Left lung (tissue), 10 donors: ENCODE results near the gene GIMAP5. TPM values are rescaled to one million over a fixed set of nuclear protein-coding genes. Genes with fewer than 3 reads are reported as not detected.

Source experiments
- ATAC-seq: fragments of 200-7000 bp; cut with Tn5 transposase; one replicate; pipeline ENCODE4 v1.9.1; 2020; ENCODE audit warnings: moderate library complexity
- DNase-seq, 4 donors: peaks; one replicate each; pipeline ENCODE4 v3.0.0-alpha.2; 2013 to 2020
- H3K27ac ChIP-seq, 2 donors: fragments of 200-600 bp; sonication (generic) in 1 of 2; one replicate each; pipeline versions ENCODE4 v1.5.0 to v1.8.0; 2020 to 2021
- H3K27me3 ChIP-seq, 2 donors: fragments of 200-600 bp; sonication (generic) in 1 of 2; one replicate each; pipeline versions ENCODE4 v1.5.0 to v1.8.0; 2020 to 2021
- H3K36me3 ChIP-seq, 2 donors: fragments of 200-600 bp; sonication (generic) in 1 of 2; one replicate each; pipeline versions ENCODE4 v1.5.0 to v1.8.0; 2020 to 2021
- H3K4me1 ChIP-seq, 2 donors: fragments of 200-600 bp; one replicate each; pipeline ENCODE4 v1.8.0; 2021
- H3K4me3 ChIP-seq, 2 donors: fragments of 200-600 bp; sonication (generic) in 1 of 2; one replicate each; pipeline versions ENCODE4 v1.5.0 to v1.8.0; 2020 to 2021; ENCODE audit warnings: mild to moderate bottlenecking in 1 of 2
- H3K9me3 ChIP-seq, 2 donors: fragments of 200-600 bp; sonication (generic) in 1 of 2; one replicate each; pipeline versions ENCODE4 v1.5.0 to v1.8.0; 2020 to 2021
- intact Hi-C, 2 donors: fragments of 100-400 bp; cut with DNase I; formaldehyde crosslinking; loops; one replicate each; pipeline versions ENCODE4 v1.11.2 to v1.14.2; 2022
- polyA plus RNA-seq, 6 donors: library from polyadenylated mRNA; unstranded; fragments of 120-200 nt; gene quantifications; one replicate each; pipeline ENCODE4 v1.2.1, GENCODE V29; 2013; ENCODE audit not compliant: insufficient read length in 6 of 6
- total RNA-seq, 2 donors: library from RNA; stranded (reverse); fragmentation: NEBNext Ultra II Directional; extraction: Animal tissue kit (Norgen Biotek cat#: 25700); gene quantifications; one replicate each; pipeline ENCODE4 v1.2.1, GENCODE V29; 2021
- TF ChIP-seq, protein P1 (sequence below), 2 donors: fragments of 200-600 bp; sonication (generic) in 1 of 2; IDR thresholded peaks; one replicate each; pipeline versions ENCODE4 v1.5.0 to v1.8.0; 2021; ENCODE audit warnings: antibody characterized with exemption in 2 of 2
- donor health status: DM: no; HTN: yes; CAD: no.
- donor health status: DM: no; HTN: no; CAD: no.

GIMAP5 gene
- total and polyA plus RNA-seq, 8 donors = 9.8 to 37.8 (median 16.9) TPM

DNA sequence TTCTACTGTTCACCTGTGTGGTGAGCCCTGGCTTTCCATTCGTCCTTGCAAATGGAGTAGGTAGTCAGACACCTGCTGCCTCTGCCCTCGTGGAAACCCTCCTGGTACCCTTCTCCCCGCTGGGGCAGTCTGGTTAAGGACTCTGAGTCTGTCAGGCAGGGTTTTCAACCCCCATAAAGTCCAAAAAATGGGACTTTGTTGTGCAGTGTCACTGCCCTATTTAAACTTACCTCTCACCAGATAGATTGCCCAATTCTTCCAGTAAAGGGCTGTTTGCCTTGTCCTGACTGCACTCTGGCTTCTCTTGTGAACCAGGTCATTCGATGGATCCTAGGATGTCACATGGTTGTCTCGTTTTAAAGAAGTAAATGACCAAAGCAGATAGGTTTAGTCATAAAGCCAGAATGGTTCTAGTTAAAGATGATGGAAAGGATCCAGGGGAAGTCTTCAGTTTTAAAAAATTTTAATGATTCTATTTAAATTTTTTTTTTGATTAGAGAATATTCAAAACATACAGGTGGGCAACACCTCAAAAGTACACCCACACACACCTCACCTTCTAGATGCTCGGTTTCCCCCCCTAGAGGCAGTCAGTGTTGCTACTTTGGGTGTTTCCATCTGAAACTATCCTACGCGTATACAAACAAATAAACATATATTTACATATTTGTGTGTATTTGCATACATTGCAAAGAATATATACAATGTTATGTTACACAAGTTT is 41.0 kb downstream of the GIMAP5 start:
- Histone ChIP-seq H3K27ac (no peak overlapping the region), H3K27me3 (no peaks in the 10 kb centered on the region), H3K36me3 (no peaks in the 10 kb centered on the region), H3K4me1 (peaks cover 5 to 23% of the 10 kb centered on the region in 2 donors), H3K9me3 (peaks cover 0 to 8% of the 10 kb centered on the region in 2 donors), H3K4me3 (no peak overlapping the region)
- no peak for ATAC-seq
- TF ChIP-seq, protein P1, sequence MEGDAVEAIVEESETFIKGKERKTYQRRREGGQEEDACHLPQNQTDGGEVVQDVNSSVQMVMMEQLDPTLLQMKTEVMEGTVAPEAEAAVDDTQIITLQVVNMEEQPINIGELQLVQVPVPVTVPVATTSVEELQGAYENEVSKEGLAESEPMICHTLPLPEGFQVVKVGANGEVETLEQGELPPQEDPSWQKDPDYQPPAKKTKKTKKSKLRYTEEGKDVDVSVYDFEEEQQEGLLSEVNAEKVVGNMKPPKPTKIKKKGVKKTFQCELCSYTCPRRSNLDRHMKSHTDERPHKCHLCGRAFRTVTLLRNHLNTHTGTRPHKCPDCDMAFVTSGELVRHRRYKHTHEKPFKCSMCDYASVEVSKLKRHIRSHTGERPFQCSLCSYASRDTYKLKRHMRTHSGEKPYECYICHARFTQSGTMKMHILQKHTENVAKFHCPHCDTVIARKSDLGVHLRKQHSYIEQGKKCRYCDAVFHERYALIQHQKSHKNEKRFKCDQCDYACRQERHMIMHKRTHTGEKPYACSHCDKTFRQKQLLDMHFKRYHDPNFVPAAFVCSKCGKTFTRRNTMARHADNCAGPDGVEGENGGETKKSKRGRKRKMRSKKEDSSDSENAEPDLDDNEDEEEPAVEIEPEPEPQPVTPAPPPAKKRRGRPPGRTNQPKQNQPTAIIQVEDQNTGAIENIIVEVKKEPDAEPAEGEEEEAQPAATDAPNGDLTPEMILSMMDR (IDR thresholded peaks at IDR 0.05) = no peak
- DNase-seq = no peak
- intact Hi-C loops = loop anchor here in 1 of 2 donors (10.0 kb wide), 1 partner anchor 87 kb away; no protein-coding TSS in a partner anchor

DNA sequence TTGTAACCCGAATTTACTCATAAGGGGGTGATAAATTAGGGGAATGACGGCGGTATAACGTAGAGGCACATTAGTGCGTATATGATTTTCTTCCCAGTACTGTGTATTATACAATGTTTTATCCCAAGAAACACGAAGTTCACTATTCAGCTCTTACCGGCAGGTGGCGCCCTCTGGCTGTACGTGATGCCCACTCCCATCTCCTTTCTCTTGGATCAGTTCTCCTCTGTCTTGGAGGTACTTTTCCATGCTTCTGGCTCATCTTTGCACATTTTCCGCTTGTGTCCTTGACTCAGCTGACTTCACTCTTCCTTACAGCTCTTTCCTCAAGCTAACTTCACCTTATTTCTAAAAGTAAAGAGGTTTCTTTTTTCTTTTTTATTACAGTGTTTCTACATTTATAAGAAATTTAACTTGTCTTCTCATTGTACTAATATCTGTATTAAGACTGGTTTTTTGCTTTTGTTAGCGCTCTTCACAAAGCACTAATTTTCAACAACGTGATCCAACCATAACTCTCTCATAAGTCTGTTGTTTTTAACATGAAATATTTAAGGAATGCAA is 41.6 kb downstream of the GIMAP5 start:
- H3K36me3 ChIP-seq = no peaks in the 10 kb centered on the region
- TF ChIP-seq, protein P1 (IDR thresholded peaks at IDR 0.05) = peak; percentile 76 to 87
- peak; percentile 68 to 90 (median 82) for DNase-seq
- H3K27me3 ChIP-seq = no peaks in the 10 kb centered on the region
- ATAC-seq = peak; percentile 96
- intact Hi-C loops = loop anchor here in 1 of 2 donors (10.0 kb wide), 1 partner anchor 86 kb away; no protein-coding TSS in a partner anchor
- peaks cover 5 to 28% of the 10 kb centered on the region in 2 donors for H3K4me1 ChIP-seq
- H3K9me3 ChIP-seq = peaks cover 0 to 7% of the 10 kb centered on the region in 2 donors
- no peak overlapping the region for H3K4me3 ChIP-seq
- H3K27ac ChIP-seq = no peak overlapping the region

DNA sequence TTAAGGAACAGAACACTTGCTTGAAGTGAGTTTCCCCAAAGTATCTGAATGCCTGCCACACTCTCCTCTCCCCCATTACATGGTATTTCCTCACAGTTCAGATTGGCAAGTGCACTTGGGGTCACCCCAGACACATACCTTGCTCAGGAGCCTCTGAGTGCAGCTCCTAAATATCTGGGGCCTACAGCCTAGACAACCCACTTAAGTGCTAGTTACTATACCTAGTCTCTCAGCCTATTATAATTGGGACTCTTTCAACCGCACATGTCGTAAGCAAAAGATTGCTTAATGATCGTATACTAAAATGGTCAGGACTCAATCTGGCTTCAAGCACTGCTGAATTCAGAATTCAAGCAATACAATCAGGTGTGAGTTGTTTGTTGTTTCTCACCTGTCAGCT is 43.1 kb downstream of the GIMAP5 start:
- H3K4me3 ChIP-seq = no peak overlapping the region
- H3K9me3 ChIP-seq = no peaks in the 10 kb centered on the region
- peak overlapping the region; percentile 42 to 69 for H3K27ac ChIP-seq
- H3K27me3 ChIP-seq = no peaks in the 10 kb centered on the region
- intact Hi-C loops = no loop called here
- TF ChIP-seq, protein P1 (IDR thresholded peaks at IDR 0.05) = no peak
- no peak for DNase-seq
- H3K4me1 ChIP-seq = peaks cover 5 to 42% of the 10 kb centered on the region in 2 donors
- ATAC-seq = no peak
- H3K36me3 ChIP-seq = no peaks in the 10 kb centered on the region

DNA sequence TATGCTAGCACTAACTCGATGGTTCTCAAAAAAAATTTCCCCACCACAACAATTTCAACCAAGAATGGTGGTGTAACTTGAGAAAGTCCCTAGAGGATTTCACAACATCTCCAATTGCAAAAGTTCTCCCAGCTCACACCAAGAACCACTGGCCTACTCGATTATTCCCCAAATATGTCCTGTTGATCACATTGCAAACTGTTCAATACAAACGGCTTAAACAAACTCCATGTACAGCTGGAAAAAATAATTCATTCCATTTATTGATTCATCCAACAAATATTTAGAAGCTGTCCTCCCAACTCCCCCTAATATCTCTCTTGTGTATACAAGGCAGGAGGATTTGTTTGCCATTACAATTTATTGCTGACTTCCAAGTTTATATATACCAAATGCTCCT is 43.9 kb downstream of the GIMAP5 start:
- Histone ChIP-seq H3K4me1 (peaks cover 5 to 50% of the 10 kb centered on the region in 2 donors), H3K9me3 (no peaks in the 10 kb centered on the region), H3K27ac (peak overlapping the region; percentile 42 to 69), H3K4me3 (no peak overlapping the region), H3K36me3 (no peaks in the 10 kb centered on the region), H3K27me3 (no peaks in the 10 kb centered on the region)
- intact Hi-C loops = no loop called here
- peak; percentile 21 for ATAC-seq
- DNase-seq = no peak
- TF ChIP-seq, protein P1 (IDR thresholded peaks at IDR 0.05) = no peak

DNA sequence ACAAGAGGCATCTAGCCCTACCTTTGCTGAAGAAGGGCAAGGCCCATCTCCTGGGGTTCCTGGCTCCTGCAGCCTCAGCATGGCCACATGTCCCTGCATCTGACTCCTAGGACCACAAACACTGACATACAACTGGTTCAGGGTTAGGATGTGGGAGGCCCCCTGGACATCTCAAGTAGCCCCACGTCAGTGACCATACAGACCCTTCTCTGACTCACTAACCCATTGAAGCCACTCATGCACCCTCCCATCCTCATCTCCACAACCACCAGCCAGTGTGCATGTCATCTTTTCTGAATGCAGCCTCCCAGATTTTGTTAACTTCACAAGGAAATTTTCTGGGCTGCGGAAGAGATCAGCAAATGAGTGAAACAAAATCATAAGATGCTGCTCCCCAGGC is 44.7 kb downstream of the GIMAP5 start:
- H3K36me3 ChIP-seq = no peaks in the 10 kb centered on the region
- no peaks in the 10 kb centered on the region for H3K9me3 ChIP-seq
- intact Hi-C loops = no loop called here
- TF ChIP-seq, protein P1 (IDR thresholded peaks at IDR 0.05) = no peak
- DNase-seq (no peak), ATAC-seq (no peak)
- no peaks in the 10 kb centered on the region for H3K27me3 ChIP-seq
- H3K4me3 ChIP-seq = no peak overlapping the region
- H3K27ac ChIP-seq = peak overlapping the region in 1 of 2 donors; percentile 69
- peaks cover 5 to 57% of the 10 kb centered on the region in 2 donors for H3K4me1 ChIP-seq
